ENCODE measurements around the gene RPN1.

DNA sequence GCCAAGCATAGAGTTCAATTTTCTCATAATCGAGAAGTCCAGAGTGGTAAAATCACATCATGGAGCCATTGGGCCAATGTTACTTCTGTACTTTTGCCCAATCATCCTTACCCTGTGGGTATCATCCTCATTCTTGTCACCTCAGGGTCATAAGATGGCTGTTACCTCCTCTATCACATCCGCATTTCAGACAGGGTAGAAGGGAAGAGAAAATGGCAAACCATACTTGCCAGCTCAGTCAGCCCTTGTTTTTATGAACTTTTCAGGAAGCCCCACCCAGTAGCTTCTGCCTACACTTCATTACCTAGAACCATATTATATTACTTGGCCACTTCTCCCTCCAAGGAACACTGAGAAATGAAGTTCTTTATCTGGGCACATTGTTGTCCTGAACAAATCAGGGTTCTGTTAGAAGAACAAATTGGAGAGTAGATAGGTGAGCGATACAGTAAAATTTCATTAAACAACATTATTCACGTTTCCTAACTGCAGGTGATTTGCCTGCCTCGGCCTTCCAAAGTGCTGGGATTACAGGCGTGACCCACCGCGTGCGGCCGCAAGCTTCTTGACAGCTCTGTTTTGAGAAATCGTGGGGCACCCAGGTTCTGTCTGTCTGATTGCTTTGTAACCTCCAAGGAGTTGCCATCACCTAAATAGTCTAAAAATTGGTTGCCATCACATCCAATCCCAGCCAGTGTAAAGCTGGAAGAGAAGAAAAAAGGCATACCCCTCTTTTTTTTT lies 34.5 kb upstream of the RPN1 start:
- no peak for TF ChIP-seq CTCF (IDR thresholded peaks at IDR 0.05)
- no peak for TF ChIP-seq EP300 (IDR thresholded peaks at IDR 0.05; ENCODE audit: low read depth)

Data from transverse colon (tissue), 3 donors.